Activated CD4-positive, alpha-beta T cell treated with anti-CD3 and anti-CD28 coated beads, Interleukin-2, amount 50 U/mL, for 4 hours (primary cell): ENCODE results near the gene CPT1B.
"Not testable (repeated sequence)": the region's sequence is repeated elsewhere in the genome, so short reads cannot be mapped to it uniquely, and the experiment has no call there.

ENCODE experiments used
- DNase-seq, 2 experiments: peaks; one replicate each; pipeline ENCODE4 v3.0.0-alpha.2; 2020

Gene CPT1B

DNA sequence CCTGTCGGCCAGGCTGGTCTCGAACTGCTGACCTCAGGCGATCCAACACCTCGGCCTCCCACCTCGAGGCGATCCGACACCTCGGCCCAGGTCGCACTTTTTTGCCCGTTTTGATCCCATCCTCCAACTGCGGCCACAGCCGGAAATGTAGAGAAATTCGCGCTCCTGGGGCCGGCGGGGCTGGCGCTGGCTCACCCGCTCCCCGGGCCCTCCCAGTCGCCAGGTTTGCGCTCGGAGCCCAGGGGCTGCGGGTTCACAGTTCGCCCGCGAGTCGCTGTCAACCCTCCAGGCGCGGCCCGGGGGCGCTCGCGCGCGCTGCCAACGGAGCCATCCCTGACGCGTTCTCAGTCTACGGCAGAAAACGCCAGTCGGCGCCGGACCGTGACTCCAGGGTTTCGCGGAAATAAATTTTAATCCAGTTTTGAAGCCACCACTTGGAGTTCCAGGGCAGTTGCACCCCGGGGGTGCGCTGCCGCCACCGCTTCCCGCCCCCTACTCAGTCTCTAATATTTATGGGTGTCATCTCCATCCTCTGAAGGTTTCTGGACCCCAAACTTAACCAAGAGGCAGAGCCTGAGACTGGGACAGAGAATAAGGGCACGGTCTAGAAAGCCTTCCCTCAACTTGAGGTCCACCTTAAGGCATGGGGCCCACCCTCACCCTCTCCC is 34.0 kb downstream of the CPT1B start:
- peak; percentile 82 for DNase-seq

DNA sequence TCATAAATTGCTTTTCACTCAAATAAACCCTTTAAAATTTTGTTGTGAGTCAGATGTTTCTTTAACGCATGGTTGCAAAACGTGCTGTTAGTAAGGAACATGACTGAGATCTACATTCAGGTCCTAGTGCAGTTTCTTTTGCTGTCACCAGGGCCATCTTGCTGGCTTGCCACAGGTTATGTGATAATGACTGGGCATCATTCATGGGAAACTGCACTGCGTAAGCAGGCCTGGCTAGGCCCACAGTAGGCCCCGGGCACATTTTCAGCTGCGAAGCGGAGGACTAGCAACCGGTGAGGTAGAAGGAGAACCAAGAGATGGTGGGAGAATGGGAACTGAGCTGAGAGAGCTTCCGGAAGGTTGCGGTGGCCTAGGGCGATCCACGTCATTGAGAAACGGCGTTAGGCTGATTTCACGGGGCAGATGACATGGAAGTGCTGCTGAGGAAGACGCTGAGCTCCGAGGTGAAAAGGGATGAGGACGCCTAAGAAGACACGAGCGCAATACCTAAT is 35.8 kb downstream of the CPT1B start:
- no peak for DNase-seq

DNA sequence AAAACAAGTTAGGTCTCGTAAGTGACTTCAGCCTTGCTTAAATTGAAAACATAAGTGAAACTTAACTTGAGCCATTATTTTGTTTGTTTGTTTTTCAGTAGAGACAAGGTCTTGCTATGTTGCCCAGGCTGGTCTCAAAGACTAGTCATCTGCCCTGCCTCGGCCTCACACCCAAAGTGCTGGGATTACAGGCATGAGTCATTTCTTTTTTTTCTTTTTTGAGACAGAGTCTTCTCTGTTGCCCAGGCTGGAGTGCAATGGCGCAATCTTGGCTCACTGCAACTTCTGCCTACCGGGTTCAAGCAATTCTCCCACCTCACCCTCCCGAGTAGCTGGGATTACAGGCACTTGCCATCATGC is 36.6 kb downstream of the CPT1B start:
- not testable (repeated sequence) for DNase-seq

DNA sequence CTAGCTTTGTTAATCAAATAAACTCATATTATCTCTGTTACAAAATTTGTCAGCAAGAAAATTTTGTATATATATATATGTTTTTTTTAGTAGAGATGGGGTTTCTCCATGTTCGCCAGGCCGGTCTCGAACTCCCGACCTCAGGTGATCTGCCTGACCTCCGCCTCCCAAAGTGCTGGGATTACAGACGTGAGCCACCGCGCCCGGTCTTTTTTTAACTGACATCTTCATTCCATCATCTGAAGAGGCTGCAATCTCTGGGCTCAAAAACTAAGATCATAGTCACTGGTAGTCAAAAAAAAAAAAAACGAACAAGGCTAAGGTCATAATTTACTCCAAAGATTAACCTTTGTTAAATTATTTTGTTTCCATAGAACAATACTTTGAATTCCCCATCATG is 37.8 kb downstream of the CPT1B start:
- DNase-seq, result no peak

DNA sequence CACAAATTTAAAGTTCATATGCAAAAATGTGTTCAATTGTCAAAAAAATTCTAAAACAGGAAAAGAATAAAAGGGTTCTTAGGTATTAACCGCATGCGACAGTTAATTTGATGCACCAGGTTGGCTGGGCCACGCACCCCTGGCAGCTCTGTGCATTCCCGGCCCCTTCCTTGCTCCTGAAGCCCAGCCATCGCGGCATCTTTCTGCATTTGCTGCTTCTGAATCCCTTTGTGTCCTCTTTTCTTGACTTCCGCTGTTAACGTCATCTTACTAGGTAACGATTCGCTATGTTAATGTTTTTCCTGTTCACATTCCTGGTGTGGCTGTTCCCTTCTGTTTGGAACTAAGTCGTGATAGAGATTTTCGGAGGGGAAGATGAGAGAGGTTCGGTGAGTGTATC is 40.5 kb downstream of the CPT1B start:
- DNase-seq, result no peak

DNA sequence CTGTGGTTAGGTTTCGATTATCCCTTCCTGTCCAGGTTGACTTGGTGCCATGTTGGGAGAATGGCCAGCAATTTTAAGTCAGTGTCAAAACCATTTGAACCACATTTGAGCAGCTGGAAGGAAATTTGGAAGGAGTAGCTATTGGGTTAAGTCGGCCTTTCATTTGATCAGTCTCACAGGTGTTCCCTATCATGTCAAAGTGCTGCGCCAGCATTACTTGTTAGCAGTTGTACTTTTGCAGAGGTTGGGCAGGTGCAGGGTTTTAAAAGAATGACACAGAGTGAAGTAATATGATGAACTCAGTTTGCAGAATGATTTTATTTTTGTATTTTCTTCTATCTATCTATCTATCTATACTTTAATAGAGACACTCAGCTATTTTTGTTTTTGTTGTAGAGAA is 42.0 kb downstream of the CPT1B start:
- no peak for DNase-seq

- DNase-seq, result no peak
Observed at GRCh38 chr22:50535113-50535512, 43.1 kb downstream of the CPT1B start.

DNA sequence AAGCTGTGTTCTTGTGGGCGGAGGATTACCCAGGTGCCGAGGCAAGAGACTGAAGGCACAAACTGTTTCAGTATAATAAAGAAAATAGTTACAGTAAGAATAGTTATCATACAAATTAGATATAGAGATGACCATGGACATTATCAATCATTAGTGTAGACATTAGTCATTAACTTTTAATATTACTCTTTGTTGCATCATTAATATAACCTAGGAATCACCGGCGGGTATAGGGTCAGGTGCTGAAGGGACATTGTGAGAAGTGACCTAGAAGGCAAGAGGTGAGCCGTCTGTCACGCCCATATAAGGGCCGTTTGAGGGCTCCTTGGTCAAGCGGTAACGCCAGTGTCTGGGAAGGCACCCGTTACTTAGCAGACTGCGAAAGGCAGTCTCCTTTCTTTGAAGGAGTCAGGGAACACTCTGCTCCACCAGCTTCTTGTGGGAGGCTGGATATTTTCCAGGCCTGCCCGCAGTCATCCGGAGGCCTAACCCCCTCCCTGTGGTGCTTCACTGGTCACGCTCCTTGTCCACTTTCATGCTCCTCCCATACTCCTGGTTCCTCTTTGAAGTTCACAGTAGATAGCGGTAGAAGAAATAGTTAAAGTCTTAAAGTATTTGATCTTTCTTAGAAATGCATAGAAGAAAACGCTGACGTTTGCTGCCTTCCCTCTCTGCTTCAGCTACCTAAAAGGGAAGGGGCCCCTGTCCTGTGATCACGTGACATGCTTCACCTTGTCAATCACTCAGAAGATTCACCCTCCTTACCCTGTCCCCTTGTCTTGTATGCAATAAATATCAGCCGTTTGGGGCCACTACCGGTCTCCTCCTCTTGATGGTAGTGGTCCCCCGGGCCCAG is 44.1 kb downstream of the CPT1B start:
- DNase-seq, result not testable (repeated sequence)

DNA sequence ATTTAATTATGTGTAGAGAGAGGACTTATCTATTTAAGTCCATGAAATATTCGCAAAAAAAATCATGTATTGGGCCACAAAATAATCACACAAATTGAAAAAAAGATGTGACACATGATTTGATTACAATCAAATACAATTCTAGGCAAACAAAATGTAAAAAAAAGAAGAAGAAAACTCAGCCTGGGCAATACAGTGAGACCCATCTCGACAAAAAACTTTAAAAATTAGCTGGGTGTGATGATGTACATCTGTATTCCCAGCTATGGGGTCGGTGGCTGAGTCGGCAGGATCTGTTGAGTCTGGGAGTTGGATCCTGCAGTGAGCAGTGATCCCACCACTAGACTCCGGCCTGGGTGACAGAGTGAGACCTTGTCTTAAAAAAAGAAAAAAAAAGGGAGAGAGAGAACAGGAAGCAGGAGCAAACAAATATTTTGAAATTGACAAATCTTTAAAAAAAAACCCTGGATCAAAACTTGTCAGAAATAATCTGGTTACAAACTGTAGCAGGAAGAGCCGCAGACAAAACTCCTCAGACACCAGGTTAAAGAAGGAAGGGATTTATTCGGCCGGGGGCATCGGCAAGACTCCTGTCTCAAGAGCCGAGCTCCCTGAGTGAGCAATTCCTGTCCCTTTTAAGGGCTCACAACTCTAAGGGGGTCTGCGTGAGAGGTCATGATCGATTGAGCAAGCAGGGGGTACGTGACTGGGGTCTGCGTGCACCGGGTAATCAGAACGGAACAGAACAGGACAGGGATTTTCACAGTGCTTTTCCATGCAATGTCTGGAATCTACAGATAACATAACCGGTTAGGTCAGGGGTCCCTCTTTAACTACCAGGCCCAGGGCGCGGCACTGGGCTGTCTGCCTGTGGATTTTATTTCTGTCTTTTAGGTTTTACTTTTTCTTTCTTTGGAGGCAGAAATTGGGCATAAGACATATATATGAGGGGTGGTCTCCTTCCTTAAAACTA is 45.1 kb downstream of the CPT1B start:
- no peak for DNase-seq

- DNase-seq, result no peak
Observed at GRCh38 chr22:50531962-50532674, 46.1 kb downstream of the CPT1B start.

GRCh38 chr22:50531546-50531961 is 46.7 kb downstream of the CPT1B start:
- DNase-seq, result peak; percentile 66 to 72

DNA sequence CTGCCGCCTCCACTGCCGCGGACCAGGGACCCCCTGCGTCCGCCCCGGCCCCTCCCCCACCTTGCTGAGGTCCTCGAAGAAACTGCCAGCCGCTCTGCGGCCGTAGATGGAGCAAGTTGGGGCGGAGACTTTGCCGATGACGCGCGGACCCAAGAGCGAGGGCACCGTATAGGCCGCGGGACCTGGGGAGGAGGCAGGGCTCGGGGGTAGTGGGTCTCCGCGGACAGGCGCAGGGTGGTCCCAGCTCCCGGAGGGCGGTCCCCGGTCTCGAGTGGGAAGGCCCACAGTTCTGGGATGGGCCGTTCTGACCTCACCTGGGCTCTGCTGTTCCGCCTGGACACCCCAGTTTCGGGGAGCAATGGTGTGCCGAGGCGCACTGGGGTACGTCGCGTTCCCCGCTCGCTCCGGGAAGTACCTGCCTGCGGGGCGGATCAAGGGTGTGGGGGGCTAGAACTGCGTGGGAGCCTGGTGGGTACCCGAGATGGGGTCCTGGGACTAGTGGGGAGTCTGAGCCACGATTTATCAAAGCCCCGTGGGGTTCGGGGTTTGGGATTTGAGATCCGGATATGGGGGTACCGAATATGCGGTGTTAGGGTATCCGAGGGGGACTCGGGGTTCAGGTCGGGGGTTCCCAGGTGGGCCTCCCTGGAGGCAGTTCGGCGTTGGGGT is 47.2 kb downstream of the CPT1B start:
- DNase-seq, result peak; percentile 77 to 78

- peak in 1 of 2 experiments; percentile 33 for DNase-seq
Observed at GRCh38 chr22:50530580-50530876, 47.7 kb downstream of the CPT1B start.

DNA sequence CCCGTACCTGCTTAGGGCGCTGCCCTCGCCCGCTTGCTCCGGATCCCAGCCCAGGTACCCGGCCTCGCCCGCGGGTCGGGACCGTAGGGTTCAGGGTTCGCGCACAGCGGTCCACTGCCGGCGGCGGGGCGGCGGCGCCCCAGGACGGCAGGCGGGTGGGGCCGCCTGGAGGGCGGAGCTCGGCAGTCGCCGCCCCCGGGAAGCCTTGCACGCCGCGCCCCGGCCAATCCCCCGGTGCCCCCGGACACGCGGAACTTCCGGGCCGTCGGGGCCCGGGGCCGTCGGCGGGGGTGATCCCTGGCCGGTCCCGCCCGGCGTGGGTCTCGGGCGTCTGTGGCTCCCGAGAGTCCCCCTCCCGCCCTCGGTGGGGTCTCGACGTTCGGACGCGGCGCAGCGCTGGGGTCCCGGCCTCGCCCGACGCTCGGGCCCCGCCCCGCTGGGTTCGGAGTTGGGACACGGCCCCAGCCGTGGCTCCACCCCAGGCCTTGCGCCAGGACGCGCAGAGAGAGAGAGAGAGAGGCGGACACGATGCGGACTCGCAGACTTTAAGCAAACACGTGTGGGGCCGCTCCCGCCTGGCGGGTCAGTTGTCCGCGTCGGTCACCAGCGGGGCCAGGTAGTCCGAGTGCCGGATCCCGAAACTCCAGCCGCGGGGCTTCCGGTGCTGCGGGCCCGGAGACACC is 48.2 kb downstream of the CPT1B start, which contains the start of gene TYMP:
Gene TYMP, minus strand, starts transcription at position 116 of the 683 bp plus-strand sequence. CDS start 303 bp downstream, outside the sequence.
- DNase-seq, result peak; percentile 54 to 61

DNA sequence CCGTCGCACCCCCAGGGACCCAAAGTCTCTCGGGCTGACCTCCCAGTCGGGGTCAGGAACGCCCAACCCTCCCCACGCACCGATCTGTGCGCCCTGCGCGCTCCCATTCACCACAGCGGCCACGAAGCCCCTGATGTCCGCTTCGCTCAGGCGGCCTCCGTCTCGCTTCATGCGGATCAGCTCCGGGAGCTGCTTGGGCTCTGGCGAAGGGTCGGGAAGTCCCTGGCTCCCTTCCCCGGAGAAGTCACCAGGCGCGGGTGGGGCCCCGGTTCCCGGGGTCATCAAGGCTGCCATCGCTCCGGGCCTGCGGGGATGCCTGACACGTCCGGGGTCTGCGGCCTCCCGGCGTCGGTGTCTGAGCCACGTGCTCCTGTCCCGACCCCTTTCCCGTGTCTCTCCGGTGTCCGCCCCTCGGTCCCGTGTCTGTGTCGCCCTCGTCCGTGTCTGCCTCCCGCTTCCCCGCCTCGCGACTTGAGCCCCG is 48.8 kb downstream of the CPT1B start:
- no peak for DNase-seq

DNA sequence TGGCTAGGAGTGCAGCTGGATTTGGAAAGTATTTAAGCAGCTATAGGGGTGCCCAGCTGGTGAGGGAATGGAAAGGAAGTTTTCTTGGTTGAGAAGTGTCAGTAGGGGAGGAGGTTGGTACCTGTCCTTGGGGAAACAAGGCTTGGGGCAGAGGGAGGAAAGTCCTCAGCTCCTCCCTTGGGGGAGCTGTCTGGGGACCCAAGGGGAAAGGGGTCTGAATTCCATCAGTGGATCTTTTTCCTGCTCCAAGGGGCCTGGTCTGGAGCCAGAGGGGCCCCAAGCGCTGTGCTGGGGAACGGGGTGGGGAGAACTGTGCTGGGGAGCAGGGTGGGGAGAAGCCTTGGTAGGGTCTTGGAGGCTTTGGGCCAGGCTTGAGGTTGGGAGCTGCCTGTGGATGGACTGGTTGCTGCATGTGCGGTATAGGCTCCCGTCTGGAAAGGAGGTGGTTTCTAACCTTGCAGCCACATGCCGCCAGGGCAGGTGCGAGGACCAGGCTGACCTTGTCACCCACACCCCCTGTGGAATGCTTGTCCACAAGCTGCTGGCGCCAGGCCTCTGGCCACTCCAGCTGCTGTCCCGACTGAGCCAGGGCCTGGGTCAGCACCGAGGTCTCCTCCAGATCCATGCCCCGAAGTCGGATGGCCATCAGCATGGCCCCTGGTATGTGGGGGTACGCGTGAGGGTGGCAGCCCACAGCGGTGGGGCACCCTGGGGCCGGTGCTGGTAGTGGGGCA is 49.4 kb downstream of the CPT1B start:
- no peak for DNase-seq

DNA sequence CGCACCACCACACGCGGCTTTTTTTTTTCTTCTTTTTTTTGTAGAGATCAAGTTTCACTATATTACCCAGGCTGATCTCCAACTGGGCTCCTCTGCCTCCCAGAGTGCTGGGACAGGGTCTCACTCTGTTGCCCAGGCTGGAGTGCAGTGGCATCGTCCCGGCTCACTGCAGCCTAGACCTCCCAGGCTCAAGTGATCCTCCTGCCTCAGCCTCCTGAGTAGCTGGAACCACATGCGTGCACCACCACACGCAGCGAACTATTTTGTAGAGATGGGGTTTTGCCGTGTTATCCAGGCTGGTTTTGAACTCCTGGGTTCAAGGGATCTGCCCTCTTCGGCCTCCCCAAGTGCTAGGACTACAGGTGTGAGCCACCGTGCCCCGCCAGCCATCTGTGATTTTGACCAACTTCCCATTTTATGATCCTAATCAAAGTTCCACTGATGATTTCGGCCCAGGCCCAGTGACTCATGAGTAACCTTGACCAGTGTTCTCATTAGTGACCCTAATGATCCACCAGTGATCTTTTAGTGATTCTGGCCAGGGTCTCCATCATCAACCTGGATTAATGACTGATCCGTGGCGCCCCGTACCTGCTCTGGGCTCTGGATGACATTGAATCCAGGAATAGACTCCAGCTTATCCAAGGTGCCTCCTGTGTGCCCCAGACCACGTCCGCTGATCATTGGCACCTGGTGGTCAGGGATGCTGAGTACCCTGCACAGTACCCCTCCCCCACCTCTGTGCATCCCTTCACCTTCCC is 50.1 kb downstream of the CPT1B start:
- no peak for DNase-seq

GRCh38 chr22:50526834-50527801 is 51.1 kb downstream of the CPT1B start:
- no peak for DNase-seq
